Measurements from ENCODE around the gene SYNGR2. TPM values are rescaled to one million over a fixed set of nuclear protein-coding genes. Genes with fewer than 3 reads are reported as not detected.
"Not testable (repeated sequence)": the region's sequence is repeated elsewhere in the genome, so short reads cannot be mapped to it uniquely, and the experiment has no call there.

Gene SYNGR2
- total and polyA plus RNA-seq, 2 donors (not counting 3 experiments of a cell fraction or from before 2014, with no cell fraction given), result 65.9 to 281 TPM

DNA sequence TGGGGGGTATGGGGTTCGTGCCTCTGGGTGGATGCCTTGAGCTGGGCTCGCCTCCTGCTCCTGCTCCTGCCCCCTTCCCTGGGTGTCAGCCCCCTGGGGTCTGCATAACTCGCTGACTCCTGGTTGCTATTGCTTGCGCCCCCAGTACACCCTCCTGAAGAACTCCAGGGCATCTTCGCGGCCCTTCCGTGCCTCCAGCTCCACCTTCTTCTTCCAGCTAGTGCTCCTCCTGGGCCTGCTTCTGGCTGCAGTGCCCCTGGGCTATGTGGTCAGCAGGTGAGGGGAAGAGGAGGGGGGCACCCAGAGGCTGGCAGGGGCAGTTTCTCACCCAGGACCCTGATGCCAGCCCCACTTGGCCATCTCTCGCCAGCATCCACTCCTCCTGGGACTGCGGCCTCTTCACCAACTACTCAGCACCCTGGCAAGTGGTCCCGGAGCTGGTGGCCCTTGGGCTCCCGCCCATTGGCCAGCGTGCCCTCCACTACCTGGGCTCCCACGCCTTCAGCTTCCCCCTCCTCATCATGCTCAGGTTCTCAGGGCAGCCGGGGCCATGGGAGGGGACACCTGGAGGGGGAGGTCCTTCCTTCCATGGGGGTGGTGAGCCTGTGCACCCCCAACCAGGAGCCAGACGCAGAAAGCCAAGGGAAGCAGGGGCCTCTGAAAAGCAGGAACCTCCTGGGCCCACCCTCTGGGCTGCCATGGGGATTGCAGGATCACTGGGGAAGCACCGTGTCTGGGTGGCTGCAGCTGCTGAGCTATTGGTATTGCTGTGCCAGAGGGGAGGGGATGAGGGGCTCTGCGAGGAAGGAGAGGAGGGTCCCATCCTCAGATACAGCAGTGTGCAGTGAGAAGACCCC is 29.9 kb upstream of the SYNGR2 start:
- Histone ChIP-seq H2AFZ (ENCODE audit: low read depth, low read length) (no peak overlapping the region), H3K27ac (ENCODE audit: insufficient read depth, low read depth, low read length) (no peak overlapping the region), H3K79me2 (ENCODE audit: control insufficient read depth, insufficient read depth, low read length) (no peaks in the 10 kb centered on the region), H3K4me3 (replicated peaks in 1 of 3; ENCODE audit: insufficient read depth in 1 of 3, low read depth in 1 of 3, low read length in 3 of 3) (no peak overlapping the region), H3K9ac (replicated peaks; ENCODE audit: extremely low read depth, insufficient read depth, low read length) (no peak overlapping the region), H3K27me3 (ENCODE audit: control insufficient read depth in 2 of 2, insufficient read depth in 2 of 2, low read length in 2 of 2) (no peaks in the 10 kb centered on the region), H3K9me3 (replicated peaks; ENCODE audit: control insufficient read depth, insufficient read depth, low read length) (no peaks in the 10 kb centered on the region), H3K9me1 (replicated peaks; ENCODE audit: control insufficient read depth, extremely low read depth, insufficient read depth, low read length) (no peaks in the 10 kb centered on the region), H3K4me1 (ENCODE audit: control insufficient read depth, extremely low read depth, insufficient read depth, low read length) (peaks cover 14% of the 10 kb centered on the region), H3K36me3 (ENCODE audit: control insufficient read depth in 2 of 2, extremely low read depth in 1 of 2, insufficient read depth in 2 of 2, low read length in 2 of 2) (no peaks in the 10 kb centered on the region), H4K20me1 (replicated peaks; ENCODE audit: control insufficient read depth, extremely low read depth, insufficient read depth, low read length) (no peaks in the 10 kb centered on the region), H3K4me2 (ENCODE audit: insufficient read depth, low read length) (no peak overlapping the region)
- dilution Hi-C loops (cut with MboI; ENCODE audit: extremely low pct_ligation_motif_present, low sequenced_read_pairs) (no loop called here), intact Hi-C loops (cut with micrococcal nuclease) (no loop called here)
- BruUV-seq (replicated peaks), result no TSS peak
- FAIRE-seq (no peak), DNase-seq (ENCODE audit: low read depth, low spot score) (no peak)
- ChIA-PET CTCF (interaction anchor here (0.8 to 1.3 kb wide), 6 partner anchors 11 to 124 kb away, joined by 3 to 5 read pairs (median 4); no protein-coding TSS in a partner anchor), POLR2A (no interaction called here)
- TF ChIP-seq, protein P1, sequence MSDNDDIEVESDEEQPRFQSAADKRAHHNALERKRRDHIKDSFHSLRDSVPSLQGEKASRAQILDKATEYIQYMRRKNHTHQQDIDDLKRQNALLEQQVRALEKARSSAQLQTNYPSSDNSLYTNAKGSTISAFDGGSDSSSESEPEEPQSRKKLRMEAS (IDR thresholded peaks at IDR 0.05; ENCODE audit: insufficient read depth, insufficient read length), result no peak
- no peak for TF ChIP-seq POLR2A (IDR thresholded peaks at IDR 0.05; ENCODE audit: low read depth, low read length)
- TF ChIP-seq POLR2AphosphoS5 (IDR thresholded peaks at IDR 0.05; ENCODE audit: insufficient read depth, low read depth, low read length), result no peak
- no peak for TF ChIP-seq FOS (IDR thresholded peaks at IDR 0.05; ENCODE audit: borderline replicate concordance, insufficient read depth, low read length)

DNA sequence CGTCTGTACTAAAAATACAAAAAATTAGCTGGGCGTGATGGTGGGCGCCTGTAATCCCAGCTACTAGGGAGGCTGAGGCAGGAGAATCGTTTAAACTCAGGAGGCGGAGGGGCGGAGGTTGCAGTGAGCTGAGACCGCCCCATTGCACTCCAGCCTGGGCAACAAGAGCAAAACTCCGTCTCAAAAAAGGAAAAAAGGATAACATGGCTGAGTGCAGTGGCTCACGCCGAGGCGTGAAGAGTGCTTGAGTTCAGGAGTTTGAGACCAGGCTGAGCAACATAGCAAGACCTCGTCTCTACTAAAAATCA is 28.6 kb upstream of the SYNGR2 start:
- POLR2A ChIA-PET; H4K20me1 ChIP-seq (replicated peaks; ENCODE audit: control insufficient read depth, extremely low read depth, insufficient read depth, low read length); H3K4me3 ChIP-seq (replicated peaks in 1 of 3; ENCODE audit: insufficient read depth in 1 of 3, low read depth in 1 of 3, low read length in 3 of 3); H3K9ac ChIP-seq (replicated peaks; ENCODE audit: extremely low read depth, insufficient read depth, low read length); FAIRE-seq; H3K27ac ChIP-seq (ENCODE audit: insufficient read depth, low read depth, low read length); H3K9me3 ChIP-seq (replicated peaks; ENCODE audit: control insufficient read depth, insufficient read depth, low read length); BruUV-seq (replicated peaks); H3K79me2 ChIP-seq (ENCODE audit: control insufficient read depth, insufficient read depth, low read length); DNase-seq (ENCODE audit: low read depth, low spot score); H3K36me3 ChIP-seq (ENCODE audit: control insufficient read depth in 2 of 2, extremely low read depth in 1 of 2, insufficient read depth in 2 of 2, low read length in 2 of 2); H2AFZ ChIP-seq (ENCODE audit: low read depth, low read length); H3K27me3 ChIP-seq (ENCODE audit: control insufficient read depth in 2 of 2, insufficient read depth in 2 of 2, low read length in 2 of 2); dilution Hi-C loops (cut with MboI; ENCODE audit: extremely low pct_ligation_motif_present, low sequenced_read_pairs); H3K9me1 ChIP-seq (replicated peaks; ENCODE audit: control insufficient read depth, extremely low read depth, insufficient read depth, low read length); H3K4me2 ChIP-seq (ENCODE audit: insufficient read depth, low read length): not testable (repeated sequence)
- CTCF ChIA-PET, result interaction anchor here (1.0 to 1.6 kb wide), 2 partner anchors 12 to 36 kb away, joined by 3 to 4 read pairs; partner anchors contain the start of gene TMC6
- peaks cover 22% of the 10 kb centered on the region for H3K4me1 ChIP-seq (ENCODE audit: control insufficient read depth, extremely low read depth, insufficient read depth, low read length)
- intact Hi-C loops (cut with micrococcal nuclease), result loop anchor here (1.0 to 2.0 kb wide), 3 partner anchors 11 to 47 kb away; partner anchors contain the start of genes AFMID, SYNGR2 and TK1

Data from endothelial cell of umbilical vein (primary cell).